Right forelimb (tissue), 1 donor: ENCODE results near the gene CSF3R.

Experiments
- DNase-seq: peaks from one replicate; pipeline ENCODE4 v3.0.0-alpha.2; 2018

The CSF3R gene

DNA sequence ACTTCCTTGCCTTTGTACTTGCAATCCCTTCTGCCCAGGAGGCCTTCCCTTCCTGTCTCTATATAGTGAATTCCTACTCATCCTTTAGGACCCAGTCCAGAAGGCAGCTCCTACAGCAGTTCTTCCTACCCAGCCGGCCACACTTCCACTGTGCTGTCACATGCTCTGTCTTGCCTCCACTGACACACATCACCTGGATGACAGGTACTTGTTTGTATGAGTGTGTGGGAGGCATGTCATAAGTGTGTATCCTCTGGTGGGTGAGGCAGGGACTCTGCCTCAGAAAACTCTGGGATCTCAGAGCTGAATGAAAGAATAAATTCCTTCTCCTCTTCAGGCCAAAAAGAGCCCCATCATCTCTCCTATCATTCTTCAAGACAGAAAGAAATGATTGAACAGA, 27.3 kb downstream of the CSF3R start:
- DNase-seq = no peak

DNA sequence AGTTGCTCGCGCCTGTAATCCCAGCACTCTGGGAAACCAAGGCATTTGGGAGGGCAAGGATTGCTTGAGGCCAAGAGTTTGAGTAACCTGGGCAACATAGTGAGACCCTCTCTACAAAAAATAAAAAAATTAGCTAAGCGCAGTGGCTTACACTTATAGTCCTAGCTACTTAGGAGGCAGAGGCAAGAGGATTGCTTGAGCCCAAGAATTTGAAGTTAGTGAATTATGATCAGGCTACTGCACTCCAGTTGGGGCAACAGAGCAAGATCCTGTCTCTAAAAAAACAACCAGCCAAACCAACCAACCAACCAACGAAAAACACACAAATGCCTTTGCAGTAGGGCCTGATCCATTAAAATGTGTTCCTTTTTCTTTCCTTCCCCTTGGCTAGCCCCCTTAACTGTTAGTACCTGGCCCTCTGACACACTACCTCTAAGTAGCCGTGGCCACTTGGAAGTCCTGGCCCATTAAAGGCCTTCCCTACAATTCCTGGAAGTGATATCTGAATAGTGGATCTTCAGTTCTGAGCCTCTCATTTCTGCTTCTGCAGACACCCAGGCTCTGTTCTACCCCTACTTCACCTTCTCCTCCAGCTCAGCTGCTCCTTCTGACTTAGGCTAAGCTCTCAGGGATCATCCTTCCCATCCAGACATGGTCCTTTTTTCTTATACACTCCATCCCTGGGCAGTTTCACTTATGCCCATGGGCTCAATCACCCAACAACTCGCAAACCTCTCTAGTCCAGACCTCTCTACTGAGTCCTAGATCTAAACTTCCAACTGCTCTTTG, 28.9 kb downstream of the CSF3R start:
- no peak for DNase-seq

DNA sequence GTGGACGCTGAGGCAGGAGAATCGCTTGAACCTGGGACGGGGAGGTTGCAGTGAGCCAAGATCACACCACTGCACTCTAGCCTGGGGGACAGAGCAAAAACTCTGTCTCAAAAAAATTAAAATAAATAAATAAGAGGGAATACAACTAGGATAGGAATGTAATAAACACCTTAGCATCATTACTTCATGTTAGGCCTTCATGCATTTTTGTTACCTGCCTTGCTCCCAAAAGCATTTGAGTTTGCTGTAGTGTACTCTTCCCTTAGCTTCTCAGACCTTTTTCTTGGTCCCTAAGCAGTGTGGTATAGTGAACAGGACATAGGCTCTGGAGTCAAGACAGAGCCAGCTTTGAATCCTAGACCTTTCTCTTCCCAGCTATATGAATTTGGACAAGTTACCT, 29.7 kb downstream of the CSF3R start:
- DNase-seq = no peak

DNA sequence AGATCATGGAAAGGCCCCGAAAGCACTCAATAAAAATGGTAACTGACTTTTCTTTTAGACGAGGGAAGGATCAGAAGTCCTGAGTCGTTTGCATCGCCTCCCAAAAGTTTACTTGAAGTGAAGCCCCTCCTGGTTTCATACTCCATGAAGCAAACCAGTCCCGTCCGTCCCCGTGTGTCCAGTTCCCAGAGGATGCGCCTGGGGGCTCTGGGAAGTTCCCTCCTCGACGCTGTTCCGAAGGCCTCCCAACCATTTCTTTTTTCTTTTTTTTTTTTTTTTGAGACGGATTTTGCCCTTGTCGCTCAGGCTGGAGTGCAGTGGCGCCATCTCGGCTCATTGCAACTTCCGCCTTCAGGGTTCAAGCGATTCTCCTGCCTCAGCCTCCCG, 31.8 kb downstream of the CSF3R start:
- DNase-seq = no peak

DNA sequence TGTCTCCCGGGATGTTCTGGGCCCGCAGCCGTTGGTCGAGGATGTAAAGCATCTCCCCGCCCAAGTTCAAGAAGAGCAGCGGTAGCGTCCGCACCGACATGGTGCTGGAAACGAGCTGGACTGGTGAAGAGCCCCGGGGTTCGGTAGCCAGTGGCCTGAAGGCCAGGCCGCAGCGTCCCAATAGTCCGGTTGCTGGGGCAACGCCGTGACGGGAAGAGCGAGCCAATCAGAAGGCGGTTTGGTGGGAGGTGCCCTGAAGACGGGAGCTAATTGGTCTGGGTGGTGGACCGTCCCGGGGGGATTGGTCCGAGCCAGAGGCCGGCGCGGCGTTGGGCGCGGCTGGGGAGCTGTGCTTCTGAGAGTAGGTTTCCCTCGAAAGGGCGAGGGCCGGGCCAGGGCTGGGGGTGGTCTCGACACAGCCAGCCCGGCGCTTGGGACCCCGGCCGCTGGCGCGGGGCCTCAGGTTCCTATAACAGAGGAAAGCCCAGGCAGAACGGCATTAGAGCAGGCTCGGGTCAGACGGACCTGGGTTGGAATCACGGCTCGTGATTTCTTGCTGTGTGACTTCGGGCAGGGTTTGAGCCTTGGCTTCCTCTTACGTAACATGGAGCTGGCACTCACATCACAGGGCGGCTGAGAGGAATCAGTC, 32.3 kb downstream of the CSF3R start, which contains the start of gene OSCP1:
Gene OSCP1, minus strand, starts transcription at position 182 of the 649 bp plus-strand sequence. Its CDS starts 82 bp downstream, at position 100.
- DNase-seq = peak; percentile 98

DNA sequence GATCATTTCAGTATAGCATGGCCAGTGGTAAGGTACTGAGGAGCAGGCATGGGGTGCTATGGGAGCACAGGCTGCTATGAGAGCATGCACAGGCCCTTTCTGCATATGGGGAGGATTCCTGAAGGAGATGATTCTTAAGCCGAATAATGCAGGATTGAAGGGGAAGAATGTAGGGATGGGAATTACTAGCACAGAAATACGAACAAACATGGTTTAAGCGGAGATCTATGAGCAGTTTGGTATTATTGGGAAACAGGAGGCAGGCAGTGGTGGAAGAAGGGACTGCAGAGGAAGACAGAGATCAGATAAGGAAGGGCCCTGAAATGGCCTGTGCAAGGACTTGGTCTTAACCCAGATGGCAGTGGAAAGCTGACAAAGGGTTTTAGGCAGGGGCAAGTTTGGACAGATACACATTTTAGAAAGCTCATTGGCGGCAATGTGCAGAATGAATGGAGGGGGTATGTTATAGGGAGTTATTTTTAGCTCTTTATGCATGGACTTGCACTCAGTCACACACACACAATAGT, 34.1 kb downstream of the CSF3R start:
- no peak for DNase-seq

DNA sequence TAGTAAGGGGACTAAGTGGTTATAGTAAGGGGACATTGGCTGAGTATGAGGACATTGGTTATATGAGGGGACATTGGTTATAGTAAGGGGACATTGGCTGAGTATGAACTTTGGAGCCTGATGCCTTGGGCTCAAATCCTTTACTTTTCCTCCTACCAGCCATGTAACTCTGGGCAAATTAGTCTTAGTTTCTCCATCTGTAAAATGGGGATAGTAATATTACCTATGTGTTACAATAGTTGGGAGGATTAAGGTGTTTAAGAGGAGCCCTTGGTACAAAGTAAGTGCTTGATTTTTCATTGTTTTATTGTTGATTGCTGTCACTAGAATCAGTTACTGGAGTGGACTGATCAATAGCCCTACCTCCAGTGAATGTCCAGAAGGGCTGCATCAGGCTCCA, 35.3 kb downstream of the CSF3R start:
- DNase-seq = no peak

DNA sequence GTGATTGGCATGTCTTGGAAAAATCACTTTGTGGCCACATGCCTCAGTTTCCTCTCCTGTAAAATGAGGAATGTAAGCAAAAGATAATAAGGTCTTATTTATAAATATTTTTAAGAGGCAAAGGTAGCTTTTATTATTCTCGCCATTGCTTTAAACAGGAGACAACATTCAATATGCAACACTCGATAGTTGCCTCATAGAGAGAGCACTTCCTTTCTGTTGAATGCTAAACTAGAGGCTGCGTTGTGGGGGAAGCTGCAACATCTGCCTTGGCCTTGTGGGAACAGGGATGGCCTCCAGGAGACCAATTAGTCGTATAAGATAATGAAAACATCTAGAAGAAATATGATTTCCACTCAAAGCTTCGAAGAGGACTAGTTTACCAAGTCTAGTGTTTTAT, 36.0 kb downstream of the CSF3R start:
- DNase-seq = no peak

DNA sequence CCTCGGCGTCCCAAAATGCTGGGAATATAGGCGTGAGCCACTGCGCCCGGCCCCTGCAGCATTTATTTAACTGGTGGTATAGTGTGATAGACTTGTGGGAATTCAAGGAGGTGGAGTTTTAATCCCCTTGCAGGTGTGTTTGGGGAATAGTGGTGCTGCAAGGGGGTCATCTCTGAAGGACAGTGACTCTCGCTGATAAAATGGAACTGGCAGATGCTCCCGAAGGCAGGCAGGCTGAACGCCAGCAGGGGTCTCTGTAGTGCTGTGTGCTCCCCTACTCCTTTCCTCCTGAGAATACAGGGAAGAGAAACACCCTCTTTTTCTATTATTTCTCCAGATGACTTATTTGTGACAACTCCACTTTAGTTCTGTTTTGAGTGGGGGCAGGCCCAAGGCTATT, 36.4 kb downstream of the CSF3R start:
- DNase-seq = no peak

DNA sequence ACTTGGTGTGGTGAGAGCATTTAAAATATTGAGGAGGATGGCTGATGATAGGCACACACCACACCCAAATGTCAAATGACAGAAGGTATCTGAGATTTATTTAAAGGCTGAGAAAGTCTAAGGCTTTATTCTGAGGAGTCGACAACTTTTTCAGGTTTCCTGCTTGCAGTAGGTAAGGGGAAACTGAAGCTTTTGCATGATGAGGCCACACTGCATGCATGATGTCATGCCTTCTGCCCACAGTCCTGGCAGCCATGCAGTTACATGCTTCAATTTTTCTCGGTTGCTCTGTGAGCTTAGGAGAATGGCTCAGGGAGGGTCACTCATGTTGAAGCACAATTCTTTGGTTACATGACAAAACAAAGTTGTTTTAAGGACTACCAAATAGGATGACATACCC, 39.4 kb downstream of the CSF3R start:
- no peak for DNase-seq

DNA sequence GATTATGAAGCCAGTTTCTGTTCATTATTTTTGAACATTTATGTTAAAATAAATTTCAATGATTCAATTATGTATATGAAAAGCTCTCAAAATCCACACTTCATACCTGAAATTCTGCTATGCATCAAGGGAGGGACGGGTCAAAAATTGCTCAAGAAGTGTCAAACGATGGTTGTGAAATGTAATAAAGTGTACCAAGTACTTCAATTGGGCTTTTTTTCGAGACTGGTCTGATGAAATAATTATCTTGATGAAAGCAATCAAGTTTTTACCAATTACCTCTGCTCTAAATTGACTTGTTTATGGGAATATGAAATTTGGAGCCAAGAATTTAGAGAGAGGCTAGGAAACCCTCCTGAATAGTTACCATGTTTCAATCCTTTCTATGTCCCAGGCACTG, 40.4 kb downstream of the CSF3R start:
- no peak for DNase-seq

DNA sequence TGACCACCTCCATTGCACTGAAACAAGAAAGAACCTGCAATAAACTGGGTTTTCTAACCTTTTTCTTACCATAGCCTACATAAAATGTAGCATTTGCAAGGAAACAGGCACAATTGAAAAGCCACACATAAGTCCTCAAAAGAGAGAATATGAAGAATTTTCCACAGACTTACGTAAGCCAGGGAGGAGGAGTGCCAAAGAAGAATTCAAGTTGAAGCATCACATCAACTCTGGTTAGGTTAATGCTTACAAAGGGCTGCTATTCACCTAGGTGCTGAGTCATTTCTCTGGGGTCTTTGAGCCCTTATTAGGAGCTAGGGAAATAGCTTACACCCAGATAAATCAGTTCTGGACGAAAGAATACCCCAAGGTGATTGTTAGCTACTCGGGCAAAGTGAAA, 42.1 kb downstream of the CSF3R start:
- no peak for DNase-seq

DNA sequence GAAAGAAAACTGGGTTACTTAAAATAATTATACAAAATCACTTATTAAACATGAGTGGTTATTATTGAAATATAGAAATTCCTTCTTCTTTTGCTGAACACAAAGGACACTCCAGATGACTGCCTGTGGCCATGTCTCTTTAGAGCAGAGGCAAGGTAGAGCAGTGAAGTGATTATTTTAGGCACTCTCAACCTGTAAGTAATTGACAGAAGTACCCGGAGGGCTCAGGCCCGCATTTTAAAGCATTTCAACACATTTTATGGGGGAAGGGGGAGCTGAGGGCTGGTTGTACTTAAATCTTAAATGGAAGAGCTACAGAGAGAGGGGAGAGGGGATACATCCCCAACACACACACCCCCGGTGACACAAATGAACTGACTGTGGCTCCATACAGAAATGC, 42.7 kb downstream of the CSF3R start:
- DNase-seq = no peak

DNA sequence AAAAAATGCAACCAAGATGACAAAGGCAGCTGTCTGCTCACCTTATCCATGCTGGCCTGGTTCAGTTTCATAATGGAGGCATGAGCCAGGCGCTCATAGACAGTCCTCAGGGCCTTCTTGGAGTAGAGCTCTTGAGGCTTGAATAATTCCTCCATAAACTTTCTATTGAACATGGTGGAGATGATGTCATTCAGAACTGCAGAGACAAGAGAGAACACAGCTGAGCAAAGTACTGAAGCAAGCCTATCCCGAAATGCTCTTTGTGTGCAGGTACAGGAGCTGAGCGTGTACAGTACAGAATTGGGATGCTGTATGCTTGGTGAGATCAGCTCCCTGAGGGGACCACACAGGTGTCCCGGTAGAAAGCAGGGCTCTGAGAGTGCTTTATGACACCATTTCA, 44.0 kb downstream of the CSF3R start:
- DNase-seq = no peak

DNA sequence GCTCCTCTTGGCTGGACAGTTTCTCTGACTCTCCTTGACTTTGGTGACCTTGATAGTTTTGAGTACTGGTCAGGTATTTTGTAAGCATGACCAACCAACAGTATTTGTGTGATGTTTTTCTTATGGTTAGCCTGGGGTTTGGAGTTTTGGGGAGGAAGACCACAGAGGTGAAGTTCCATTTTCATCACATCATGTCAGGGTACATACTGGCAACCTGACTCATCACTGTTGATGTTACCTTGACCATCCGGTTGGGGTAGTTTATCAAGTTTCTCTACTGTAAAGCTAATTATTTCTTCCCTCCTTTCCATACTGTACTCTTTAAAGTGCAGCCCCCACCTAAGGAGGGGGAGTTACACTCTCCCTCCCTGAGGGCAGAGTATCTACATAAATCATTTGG, 45.9 kb downstream of the CSF3R start:
- DNase-seq = no peak

DNA sequence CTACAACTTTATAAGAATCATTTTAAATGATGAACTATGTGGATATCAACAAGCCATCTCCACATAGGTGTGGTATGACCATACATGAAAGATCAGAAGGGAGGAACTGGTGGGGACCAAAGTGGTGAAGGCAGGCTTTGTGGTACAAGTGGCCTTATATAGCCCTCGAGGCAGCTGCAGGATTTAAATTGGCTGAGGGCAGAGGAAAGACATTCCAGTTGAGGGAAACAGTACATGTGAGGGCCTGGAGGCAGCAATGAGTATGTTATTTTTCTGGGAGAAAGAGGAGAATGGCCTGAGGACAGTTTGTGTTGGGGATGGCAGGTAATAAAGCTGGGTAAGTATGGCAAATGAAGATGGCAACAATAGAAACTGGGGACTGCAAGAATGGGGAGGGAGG, 49.6 kb downstream of the CSF3R start:
- DNase-seq = no peak

DNA sequence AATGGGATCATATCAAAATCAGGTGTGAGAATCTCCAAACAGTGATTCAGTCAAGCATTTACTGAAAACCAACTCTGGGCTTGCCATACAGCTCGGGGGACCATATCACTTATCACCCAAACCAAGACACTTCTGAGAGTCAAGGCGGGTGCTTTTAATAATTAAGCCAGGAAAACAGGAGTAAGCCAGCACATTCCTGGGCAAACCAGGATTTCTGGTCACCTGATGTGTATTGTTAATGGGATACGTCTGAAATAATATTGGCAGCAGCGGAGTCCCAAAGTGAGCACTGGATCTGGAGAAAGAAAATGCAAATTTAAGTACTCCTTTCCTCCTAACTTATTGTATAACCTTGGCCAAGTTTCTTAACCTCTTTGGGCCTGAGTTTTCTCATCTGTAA, 50.1 kb downstream of the CSF3R start:
- no peak for DNase-seq

DNA sequence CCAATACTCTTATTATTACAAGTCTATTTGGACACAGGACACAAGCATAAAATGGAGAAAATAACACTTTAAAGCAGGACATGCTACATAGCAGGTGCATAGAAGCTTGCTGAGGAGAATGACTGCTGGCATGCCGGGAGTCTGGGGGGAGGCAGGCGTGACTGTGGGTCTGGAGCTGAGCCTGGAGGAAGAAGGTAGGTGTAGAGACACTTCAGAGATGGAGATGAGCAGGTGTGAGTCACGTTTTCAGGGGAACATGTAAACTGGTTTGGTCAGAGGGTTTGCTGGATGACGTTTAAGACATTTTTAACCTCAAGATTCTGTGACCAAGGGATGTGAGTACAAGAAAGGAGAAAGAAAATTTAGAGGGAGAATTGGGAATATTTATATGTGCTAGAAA, 56.9 kb downstream of the CSF3R start:
- DNase-seq = no peak

DNA sequence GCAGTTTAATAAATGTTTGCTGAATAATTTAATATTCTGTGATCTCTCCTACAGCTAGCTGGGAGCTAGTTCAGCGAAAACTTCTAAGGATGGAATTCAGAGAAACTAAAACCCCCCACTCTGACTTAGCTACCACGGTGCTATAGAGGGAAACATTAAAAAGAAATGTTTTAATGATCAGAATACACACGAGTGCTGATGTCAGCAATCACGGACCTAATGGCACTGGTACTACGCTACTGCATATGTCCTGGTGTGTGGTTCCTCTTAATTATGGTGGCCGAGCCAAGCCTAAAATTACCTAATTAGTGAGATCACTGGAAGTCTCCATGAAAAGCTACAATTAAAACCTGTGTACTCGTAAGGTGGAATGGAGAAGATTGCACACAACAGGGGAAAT, 61.1 kb downstream of the CSF3R start:
- no peak for DNase-seq

DNA sequence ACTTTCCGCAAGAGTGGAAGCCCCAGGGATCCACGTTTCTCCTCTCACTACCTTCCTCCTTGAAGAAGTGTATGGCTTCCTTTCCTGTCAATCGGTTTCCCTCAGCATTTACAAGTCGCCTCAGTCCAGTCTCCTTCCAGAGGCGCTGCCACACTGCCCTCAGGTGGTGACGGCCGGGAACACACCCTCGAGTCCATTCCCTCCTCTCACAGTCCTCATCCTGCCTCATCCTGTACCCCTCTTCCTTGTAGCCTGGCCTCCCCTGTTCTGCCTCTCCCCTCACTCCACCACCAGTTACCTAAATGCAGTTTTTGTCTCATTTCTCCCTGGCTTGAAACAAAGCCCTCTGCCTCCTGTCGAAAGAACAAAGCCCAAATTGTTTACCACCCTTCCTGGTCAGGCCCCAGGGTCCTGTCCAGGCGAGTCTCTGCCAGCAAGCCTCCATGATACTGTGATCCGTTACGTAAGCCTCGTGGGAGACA, 61.8 kb downstream of the CSF3R start:
- DNase-seq = peak; percentile 92

DNA sequence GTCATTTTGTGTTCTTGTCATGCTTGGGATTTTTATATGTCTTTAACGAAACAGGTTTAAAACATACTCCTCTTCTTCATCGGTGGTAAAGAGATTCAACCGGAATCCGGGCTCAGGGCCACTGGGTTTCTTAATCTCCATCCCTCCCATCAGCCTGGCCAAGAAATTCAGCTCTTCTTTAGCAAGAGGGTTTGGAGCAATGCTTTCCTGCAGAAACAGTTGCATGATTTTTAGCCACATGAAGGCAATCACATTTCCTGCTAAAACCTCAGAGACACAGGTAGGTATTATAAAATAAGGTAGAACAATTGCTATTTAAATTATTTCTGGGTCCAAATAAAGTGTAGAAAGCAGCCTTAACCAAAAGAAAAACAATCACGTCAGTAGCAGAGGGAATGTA, 62.3 kb downstream of the CSF3R start:
- no peak for DNase-seq

DNA sequence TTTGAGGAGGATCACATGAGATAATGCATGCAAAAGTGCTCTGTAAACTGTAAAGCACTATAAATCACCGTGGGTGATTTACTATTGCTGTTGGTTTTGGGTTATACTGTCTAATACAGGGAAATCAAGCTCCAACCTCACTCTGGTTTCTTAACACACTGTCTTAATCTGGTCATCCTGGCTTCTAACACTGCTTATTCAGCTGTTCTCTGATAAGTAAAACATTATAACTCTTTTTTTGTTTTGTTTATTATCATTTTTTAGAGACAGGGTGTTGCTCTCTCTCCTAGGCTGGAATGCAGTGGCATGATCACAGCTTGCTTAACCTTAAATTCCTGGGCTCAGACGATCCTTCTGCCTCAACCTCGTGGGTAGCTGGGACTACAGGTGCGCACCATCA, 63.1 kb downstream of the CSF3R start:
- DNase-seq = no peak

DNA sequence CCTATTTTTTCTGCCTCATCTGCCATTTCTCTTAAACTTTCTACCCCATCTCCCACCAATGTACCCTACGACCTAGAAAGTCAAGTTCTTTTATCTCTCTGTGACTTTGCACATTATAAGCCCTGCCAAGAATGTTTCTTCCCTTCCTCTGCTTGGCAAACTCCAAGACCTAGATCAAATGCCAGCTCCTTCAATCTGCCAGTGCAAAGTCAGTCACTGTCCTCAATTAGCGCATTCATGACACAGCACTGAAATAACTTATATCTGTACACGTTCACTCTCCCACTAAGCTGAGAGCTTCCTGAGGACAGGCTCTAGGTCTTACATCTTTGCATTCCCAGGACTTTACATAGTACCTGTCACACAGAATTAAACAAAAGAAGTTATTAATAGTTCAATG, 63.6 kb downstream of the CSF3R start:
- no peak for DNase-seq

DNA sequence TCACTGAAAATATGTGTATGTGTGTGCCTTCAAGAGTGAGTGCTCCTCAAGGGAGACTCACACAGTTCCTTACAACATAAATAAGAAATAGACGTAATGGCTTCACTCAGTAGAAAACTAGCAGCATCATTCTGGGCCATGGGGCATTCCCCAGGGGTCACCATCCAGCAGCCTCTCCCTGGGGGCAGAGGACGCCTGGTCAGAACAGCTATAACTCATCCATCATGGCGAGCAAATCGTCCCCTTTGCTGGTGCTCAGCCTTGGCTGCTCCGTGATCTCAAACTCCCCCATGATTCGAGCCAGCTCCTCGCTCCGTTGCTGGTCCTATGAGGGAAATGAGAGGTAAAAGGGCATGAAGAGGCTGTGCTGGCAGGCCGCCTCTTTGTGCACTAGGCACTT, 64.8 kb downstream of the CSF3R start:
- DNase-seq = no peak
